HEK293T (cell line): ENCODE data around the gene HOXA3.

ENCODE experiments used
- CTCF ChIA-PET: fragments of 350-600 bp; formaldehyde crosslinking; extraction: SDS; loops from one replicate; lab custom pipeline; 2021; ENCODE audit warnings: antibody characterized with exemption, inconsistent platforms; lab: Yijun Ruan, JAX
- POLR2A ChIA-PET: fragments of 350-600 bp; formaldehyde crosslinking; extraction: SDS; loops from one replicate; lab custom pipeline; 2020; ENCODE audit warnings: antibody characterized with exemption, inconsistent platforms; lab: Yijun Ruan, JAX
- DNase-seq: peaks from one replicate; pipeline ENCODE4 v3.0.0; 2012; ENCODE audit warnings: mixed read lengths; ENCODE audit errors: extremely low spot score
- ARNT ChIP-seq: fragments of 450-650 bp; IDR thresholded peaks from 2 replicates; pipeline ENCODE4 v1.6.1; 2017; ENCODE audit warnings: mild to moderate bottlenecking
- BHLHE40 ChIP-seq: fragments of 450-650 bp; IDR thresholded peaks from 2 replicates; pipeline ENCODE4 v1.6.1; 2016; ENCODE audit warnings: mild to moderate bottlenecking, moderate library complexity, borderline replicate concordance
- CTBP1 ChIP-seq: fragments of 450-650 bp; IDR thresholded peaks from 2 replicates; pipeline ENCODE4 v1.6.1; 2016; ENCODE audit warnings: borderline replicate concordance
- ELF4 ChIP-seq: fragments of 450-650 bp; IDR thresholded peaks from 2 replicates; pipeline ENCODE4 v1.6.1; 2017; ENCODE audit warnings: antibody characterized with exemption
- FOXA1 ChIP-seq: fragments of 450-650 bp; IDR thresholded peaks from 2 replicates; pipeline ENCODE4 v1.6.1; 2016; ENCODE audit warnings: mild to moderate bottlenecking
- FOXK2 ChIP-seq: fragments of 450-650 bp; IDR thresholded peaks from 2 replicates; pipeline ENCODE4 v1.6.1; 2016; ENCODE audit warnings: mild to moderate bottlenecking
- FOXM1 ChIP-seq: fragments of 450-650 bp; IDR thresholded peaks from 2 replicates; pipeline ENCODE4 v1.6.1; 2017; ENCODE audit warnings: mild to moderate bottlenecking, borderline replicate concordance
- HDGF ChIP-seq: fragments of 450-650 bp; IDR thresholded peaks from 2 replicates; pipeline ENCODE4 v1.6.1; 2017; ENCODE audit warnings: antibody characterized with exemption, borderline replicate concordance
- L3MBTL2 ChIP-seq: fragments of 450-650 bp; conservative IDR thresholded peaks from 2 replicates; pipeline ENCODE4 v1.6.1; 2016; ENCODE audit warnings: mild to moderate bottlenecking
- LEF1 ChIP-seq: fragments of 450-650 bp; IDR thresholded peaks from 2 replicates; pipeline ENCODE4 v1.6.1; 2017; ENCODE audit warnings: mild to moderate bottlenecking, borderline replicate concordance
- NFRKB ChIP-seq: fragments of 450-650 bp; IDR thresholded peaks from 2 replicates; pipeline ENCODE4 v1.6.1; 2016; ENCODE audit warnings: mild to moderate bottlenecking, moderate library complexity
- SP1 ChIP-seq: fragments of 450-650 bp; IDR thresholded peaks from 2 replicates; pipeline ENCODE4 v1.6.1; 2017
- SUZ12 ChIP-seq: fragments of 450-650 bp; IDR thresholded peaks from 2 replicates; pipeline ENCODE4 v1.6.1; 2016; ENCODE audit warnings: mild to moderate bottlenecking
- TARDBP ChIP-seq: fragments of 450-650 bp; IDR thresholded peaks from 2 replicates; pipeline ENCODE4 v1.6.1; 2016
- ZNF384 ChIP-seq: fragments of 450-650 bp; IDR thresholded peaks from 2 replicates; pipeline ENCODE4 v1.6.1; 2016
- TF ChIP-seq, protein P1 (sequence below): fragments of 450-650 bp; IDR thresholded peaks from 2 replicates; pipeline ENCODE4 v1.6.1; 2016

HOXA3 gene

DNA sequence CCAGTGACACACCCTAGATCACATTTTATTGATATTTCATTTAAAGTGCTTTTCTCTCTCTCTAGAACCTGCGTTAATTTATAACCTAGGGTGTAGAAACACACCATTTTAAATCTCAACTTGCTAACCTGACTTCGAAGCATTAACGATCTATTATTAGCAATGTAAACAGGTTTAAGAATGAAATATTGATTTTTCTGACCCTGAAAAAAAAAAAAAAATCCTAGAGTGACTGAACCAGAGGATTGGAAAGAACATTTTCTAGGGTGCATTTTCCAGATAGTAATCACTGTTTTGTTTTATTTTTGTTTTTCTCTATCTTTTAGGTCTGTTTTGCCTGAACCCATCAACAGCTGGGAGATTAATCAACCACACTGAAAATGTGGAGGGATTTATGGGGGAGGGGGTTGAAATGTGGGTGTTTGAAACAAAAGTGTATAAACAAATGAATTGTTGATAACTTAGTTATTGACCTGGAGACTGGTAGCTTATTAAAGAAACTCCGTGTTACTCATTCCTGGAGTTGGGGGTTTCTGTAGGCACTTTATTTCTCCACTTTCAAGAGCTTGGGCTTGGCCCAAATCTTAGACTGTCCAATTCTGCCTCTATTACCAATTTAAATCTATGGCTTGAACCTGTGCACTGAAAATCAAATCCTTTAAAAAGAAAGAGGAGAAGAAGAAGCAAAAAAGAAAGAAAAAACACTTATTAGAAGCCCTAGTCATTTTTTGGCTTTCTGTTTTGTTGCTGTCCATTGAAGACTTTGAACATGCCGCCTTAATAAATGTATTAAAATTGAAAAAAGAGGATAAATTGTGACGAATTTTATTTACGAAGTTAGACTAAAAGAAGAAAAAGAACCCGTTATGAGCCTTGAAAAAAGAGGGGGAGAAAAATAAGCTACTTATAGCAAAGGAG lies 52.7 kb downstream of the HOXA3 start:
- no peak for TF ChIP-seq L3MBTL2
- TF ChIP-seq ARNT = no peak
- no peak for TF ChIP-seq CTBP1
- TF ChIP-seq ZNF384 = no peak
- no peak for TF ChIP-seq FOXM1
- TF ChIP-seq BHLHE40 = no peak
- TF ChIP-seq, protein P1, sequence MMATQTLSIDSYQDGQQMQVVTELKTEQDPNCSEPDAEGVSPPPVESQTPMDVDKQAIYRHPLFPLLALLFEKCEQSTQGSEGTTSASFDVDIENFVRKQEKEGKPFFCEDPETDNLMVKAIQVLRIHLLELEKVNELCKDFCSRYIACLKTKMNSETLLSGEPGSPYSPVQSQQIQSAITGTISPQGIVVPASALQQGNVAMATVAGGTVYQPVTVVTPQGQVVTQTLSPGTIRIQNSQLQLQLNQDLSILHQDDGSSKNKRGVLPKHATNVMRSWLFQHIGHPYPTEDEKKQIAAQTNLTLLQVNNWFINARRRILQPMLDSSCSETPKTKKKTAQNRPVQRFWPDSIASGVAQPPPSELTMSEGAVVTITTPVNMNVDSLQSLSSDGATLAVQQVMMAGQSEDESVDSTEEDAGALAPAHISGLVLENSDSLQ = no peak
- TF ChIP-seq SUZ12 = no peak
- TF ChIP-seq TARDBP = no peak
- TF ChIP-seq SP1 = no peak
- TF ChIP-seq FOXK2 = no peak; the same call in 1 of the 2 replicates
- no peak for TF ChIP-seq FOXA1
- TF ChIP-seq LEF1 = no peak
- no peak for TF ChIP-seq ELF4
- no peak for TF ChIP-seq HDGF
- CTCF ChIA-PET = interaction anchor here (0.8 kb wide), 1 partner anchor 34 kb away, joined by 3 read pairs; no protein-coding TSS in a partner anchor
- DNase-seq = no peak

DNA sequence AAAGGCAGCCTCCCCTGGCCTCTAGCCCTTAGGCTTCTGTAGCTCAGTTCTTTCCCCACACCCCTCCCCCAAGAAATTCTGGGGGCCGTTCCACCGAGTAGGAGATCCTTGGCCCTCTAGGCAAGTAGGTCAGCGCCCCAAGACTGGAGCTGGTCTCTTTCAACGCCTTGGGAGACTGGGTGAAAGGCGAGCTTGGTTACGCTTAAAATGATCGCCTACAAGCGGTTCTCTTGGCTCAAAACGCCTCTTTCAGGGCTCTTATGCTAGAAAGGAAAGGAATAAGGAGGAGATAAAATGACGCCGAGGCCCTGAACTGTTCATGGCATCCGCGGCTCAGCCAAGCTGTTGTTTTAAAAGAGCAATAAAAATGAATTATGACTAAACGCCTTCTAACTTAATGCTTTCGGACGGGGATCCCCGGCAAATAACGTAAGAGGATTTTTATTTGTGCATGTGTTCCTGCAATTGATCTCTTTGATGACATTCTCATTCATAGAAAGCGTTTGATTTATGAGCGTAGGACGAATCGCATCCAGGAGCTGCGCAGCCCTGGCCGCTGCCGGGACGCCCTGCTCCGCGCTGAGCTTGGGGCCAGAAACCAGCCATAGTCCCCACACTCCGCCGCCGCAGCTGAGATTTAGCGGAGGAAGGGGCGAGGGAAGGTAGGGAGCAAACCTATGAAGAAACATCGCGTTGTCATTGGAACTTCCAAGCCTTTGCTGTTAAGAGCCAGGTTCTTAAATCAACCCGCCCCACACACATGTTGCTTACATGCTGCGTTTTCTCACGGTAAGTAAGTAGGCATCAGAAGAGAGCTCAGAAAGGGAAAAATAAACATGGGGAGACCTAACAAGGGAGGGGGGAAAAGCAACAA lies 53.6 kb downstream of the HOXA3 start:
- POLR2A ChIA-PET = interaction anchor here (0.8 to 4.8 kb wide), 13 partner anchors 11 to 241 kb away, joined by 3 to 31 read pairs (median 5); partner anchors contain the start of genes HOXA3, HOXA4 and HOXA5
- no peak for DNase-seq

More for the DNA sequence above, 52.7 kb downstream of the HOXA3 start:
- POLR2A ChIA-PET = interaction anchor here (1.0 to 4.8 kb wide), 9 partner anchors 10 to 242 kb away, joined by 3 to 31 read pairs (median 5); partner anchors contain the start of genes HOXA3, HOXA4 and HOXA5

DNA sequence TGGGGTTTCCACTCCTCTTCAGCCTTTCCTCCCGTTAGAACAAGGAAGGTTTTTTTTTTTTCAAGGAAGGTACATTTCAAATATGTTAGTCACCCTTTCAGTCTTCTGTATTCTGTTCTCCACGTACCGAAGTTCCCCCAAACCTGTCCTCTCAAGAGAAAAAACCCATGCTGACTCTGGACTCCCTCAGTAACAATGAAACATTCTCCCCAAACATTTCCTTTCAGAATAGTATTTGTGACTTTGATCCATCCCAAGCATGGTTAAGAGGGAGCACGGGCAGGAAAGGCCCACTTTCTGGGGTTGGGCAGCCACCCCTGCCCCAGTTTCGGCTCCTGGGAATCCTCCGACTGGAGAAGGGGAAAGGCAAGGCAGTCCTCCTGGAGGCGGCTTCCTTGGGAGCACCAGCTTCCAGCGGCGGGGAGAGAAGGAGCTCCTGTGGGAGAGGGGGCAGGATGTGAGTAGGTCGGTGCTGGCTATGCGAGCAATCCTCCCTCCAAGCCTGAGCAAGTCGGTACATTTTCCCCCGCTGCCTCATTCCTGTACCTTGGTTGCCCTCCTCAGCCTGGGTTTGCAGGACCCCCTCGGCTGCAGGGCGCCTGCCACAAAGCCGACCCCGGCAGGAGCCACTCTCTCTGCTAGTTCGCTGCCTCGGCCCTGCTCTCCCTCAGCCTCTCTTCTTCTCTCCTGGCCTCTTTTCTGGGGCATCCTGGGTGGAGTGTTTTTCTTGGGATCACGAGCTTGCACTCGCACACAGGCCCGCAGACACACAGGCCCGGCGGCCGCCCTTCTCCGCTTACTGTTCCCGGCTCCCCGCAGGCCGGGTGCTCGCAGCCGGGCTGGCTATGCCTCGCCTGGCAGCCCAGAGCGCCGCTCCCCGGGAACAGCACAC lies 54.5 kb downstream of the HOXA3 start:
- ChIA-PET CTCF (interaction anchor here (0.8 to 1.6 kb wide), 3 partner anchors 47 to 63 kb away, joined by 3 to 4 read pairs (median 4); no protein-coding TSS in a partner anchor), POLR2A (interaction anchor here (0.8 to 4.8 kb wide), 17 partner anchors 8 to 240 kb away, joined by 3 to 31 read pairs (median 5); partner anchors contain the start of genes HOXA4 and HOXA5)
- DNase-seq = no peak
- TF ChIP-seq SP1 (no peak), FOXM1 (no peak), FOXA1 (no peak)

More for the DNA sequence above, 53.6 kb downstream of the HOXA3 start:
- CTCF ChIA-PET = interaction anchor here (0.8 to 0.9 kb wide), 3 partner anchors 35 to 52 kb away, joined by 3 to 4 read pairs (median 3); no protein-coding TSS in a partner anchor
- TF ChIP-seq LEF1 (0 out of 2 replicates have a peak, but pooled peaks have one; percentile 7), FOXK2 (no peak), ARNT (peak; percentile 58; the same call in 1 of the 2 replicates), BHLHE40 (no peak), ZNF384 (no peak), HDGF (no peak), NFRKB (no peak), ELF4 (no peak; the same call in 1 of the 2 replicates), SP1 (no peak), TARDBP (no peak), L3MBTL2 (no peak), FOXA1 (no peak), CTBP1 (peak; percentile 96), FOXM1 (no peak), SUZ12 (no peak)
- TF ChIP-seq, protein P1 = peak; percentile 97

DNA sequence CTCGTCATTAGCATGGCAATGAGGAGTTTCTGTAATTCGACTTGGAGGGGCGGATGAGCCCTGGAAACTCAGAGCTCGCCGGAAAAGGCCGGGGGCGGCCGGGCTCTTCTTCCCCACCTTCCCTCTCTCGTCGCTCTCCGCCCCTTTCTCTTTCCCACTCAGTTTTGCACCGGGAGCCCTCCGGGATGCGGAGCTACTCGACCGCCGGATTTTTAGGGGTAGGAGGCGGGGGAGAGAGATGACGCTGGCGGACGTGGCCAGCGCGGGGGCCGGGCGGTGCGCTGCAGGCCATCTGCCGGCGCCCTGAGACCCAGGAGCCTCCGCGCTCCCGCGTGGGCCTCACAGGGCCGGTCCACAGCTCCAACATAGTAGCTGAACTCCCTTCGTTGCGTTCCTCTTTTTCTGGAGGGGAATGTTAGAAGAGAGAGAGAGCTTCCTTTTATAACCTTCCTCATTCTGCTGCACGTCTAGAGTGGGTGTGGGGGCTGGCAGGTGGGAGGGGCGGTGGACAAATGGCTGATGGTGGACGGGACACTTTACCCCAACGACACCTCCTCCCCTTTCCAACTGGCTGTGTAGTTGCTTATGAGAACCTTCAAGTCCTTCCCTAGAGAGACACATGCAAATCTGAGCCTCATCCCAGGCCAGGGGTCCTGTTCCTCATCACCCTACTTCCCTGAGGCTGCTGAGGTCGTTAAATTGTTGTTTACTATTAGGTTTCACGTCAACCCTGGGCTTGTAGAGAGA lies 55.4 kb downstream of the HOXA3 start:
- DNase-seq = no peak
- POLR2A ChIA-PET = interaction anchor here (0.7 to 4.8 kb wide), 23 partner anchors 9 to 243 kb away, joined by 3 to 31 read pairs (median 5); partner anchors contain the start of genes HOXA4, HOXA5, HOXA7 and SKAP2
- TF ChIP-seq ZNF384 (no peak), L3MBTL2 (no peak), SP1 (no peak), HDGF (no peak), LEF1 (no peak)
- CTCF ChIA-PET = interaction anchor here (0.6 to 1.6 kb wide), 4 partner anchors 44 to 191 kb away, joined by 3 to 5 read pairs (median 4); no protein-coding TSS in a partner anchor
